Pancreas (tissue), 10 donors: ENCODE data around the gene DIP2A. TPM values are rescaled to one million over a fixed set of nuclear protein-coding genes. Genes with fewer than 3 reads are reported as not detected.

Source experiments
- ATAC-seq, 4 donors: fragments of 200-7000 bp; cut with Tn5 transposase; one replicate each; pipeline versions ENCODE4 v1.8.0 to v1.9.1; 2020; ENCODE audit warnings: mild to moderate bottlenecking in 4 of 4, moderate library complexity in 4 of 4
- DNase-seq, 6 donors: peaks; one replicate each; pipeline ENCODE4 v3.0.0-alpha.2; 2020
- FAIRE-seq: peaks from 2 replicates; lab custom pipeline; 2012; peaks lifted over from hg19 to GRCh38; lab: Jason Lieb, UNC
- H3K27ac ChIP-seq, 4 donors: fragments of 200-600 bp; sonication (generic); 1 replicate in 3 of 4; 2 replicates in 1 of 4; pipeline versions ENCODE4 v1.5.0 to v1.8.0; 2020
- H3K27me3 ChIP-seq, 4 donors: fragments of 200-600 bp; one replicate each; pipeline ENCODE4 v1.8.0; 2021
- H3K36me3 ChIP-seq, 3 donors: fragments of 200-600 bp; sonication (generic) in 1 of 3; one replicate each; pipeline versions ENCODE4 v1.5.0 to v1.8.0; 2020 to 2021
- H3K4me1 ChIP-seq, 3 donors: fragments of 200-600 bp; one replicate each; pipeline ENCODE4 v1.8.0; 2021
- H3K4me3 ChIP-seq, 4 donors: fragments of 200-600 bp; sonication (generic) in 2 of 4; one replicate each; pipeline versions ENCODE4 v1.5.0 to v1.8.0; 2020 to 2021
- H3K9me3 ChIP-seq, 4 donors: fragments of 200-600 bp; one replicate each; pipeline ENCODE4 v1.8.0; 2021
- CTCF ChIP-seq, 4 donors: fragments of 200-600 bp; sonication (generic) in 3 of 4; IDR thresholded peaks; one replicate each; pipeline versions ENCODE4 v1.5.0 to v1.8.0; 2021; ENCODE audit warnings: antibody characterized with exemption in 4 of 4
- WGBS, 2 donors: extraction: QIAGEN DNeasy Blood & Tissue Kit; methylation state at CpG; one replicate each; pipeline ENCODE4 v1.1.7; 2013; 5-methylcytosine and 5-hydroxymethylcytosine counted together
- intact Hi-C, 3 donors: fragments of 100-400 bp; cut with DNase I; formaldehyde crosslinking; loops; one replicate each; pipeline versions ENCODE4 v1.11.1 to v1.14.2; 2022
- polyA plus RNA-seq, 2 donors: library from polyadenylated mRNA; stranded (reverse); fragments of 200-250 nt; gene quantifications; one replicate each; pipeline ENCODE4 v1.2.3, GENCODE V29; 2013
- total RNA-seq, 6 donors: library from RNA; stranded (reverse); fragmentation: NEBNext Ultra II Directional in 4 of 6; extraction: Animal tissue kit (Norgen Biotek cat#: 25700) in 4 of 6; gene quantifications; one replicate each; pipeline versions ENCODE4 v1.2.1 to v1.2.4, GENCODE V29; 2021 to 2023
- donor health status: healthy with polysubstance abuse.
- donor health status: DM: no; HTN: no; CAD: no; lungs with moderate emphysema.
- donor health status: DM: no; HTN: no; CAD: no.
- donor health status: control.
- donor health status: control.
- donor health status: Bipolar disorder and iron deficiency.
- donor health status: DM: yes; HTN: yes; CAD: no.
- donor health status: DM: no; HTN: no; CAD: no.
- donor health status: DM: no; HTN: no; CAD: no.
- donor health status: DM: yes; HTN: yes; CAD: no.

DIP2A gene
- total and polyA plus RNA-seq, 8 donors, result 12.1 to 28.7 (median 18.4) TPM

DNA sequence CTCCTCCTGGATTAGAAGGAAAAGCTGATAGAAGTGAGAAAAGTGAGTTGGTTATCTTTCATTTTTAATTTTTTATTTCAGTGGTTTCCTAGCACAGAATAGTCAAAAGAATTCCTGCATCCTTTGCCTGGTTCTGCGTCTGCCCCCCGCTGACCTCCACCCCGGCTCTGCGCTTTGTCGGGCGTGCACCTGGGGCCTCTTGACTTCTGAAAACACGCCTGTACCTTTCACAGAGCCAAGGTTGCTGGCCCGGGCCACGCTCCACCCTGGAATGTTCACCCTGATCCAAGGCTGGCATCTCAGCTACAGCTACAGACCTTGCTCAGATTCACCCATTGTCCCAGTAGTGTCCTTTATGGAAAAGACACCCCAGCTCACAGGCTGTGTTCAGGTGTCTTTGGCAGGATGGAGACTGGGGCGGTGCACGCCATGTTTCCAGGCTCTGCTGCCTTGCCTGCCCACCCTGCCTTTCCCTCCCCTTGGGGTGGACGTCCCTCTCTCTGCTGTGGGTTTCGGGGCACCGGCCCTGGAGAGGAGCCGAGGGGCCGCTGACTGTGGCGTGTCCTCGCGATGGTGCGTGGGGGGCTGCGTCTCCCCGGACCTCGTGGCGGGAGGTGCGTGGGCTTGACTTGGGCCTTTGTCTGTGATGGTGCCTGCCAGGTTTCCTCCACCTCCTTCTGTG lies 40.3 kb upstream of the DIP2A start:
- no peak overlapping the region for H3K27ac ChIP-seq
- no peak for TF ChIP-seq CTCF (IDR thresholded peaks at IDR 0.05)
- ATAC-seq (no peak), DNase-seq (no peak), FAIRE-seq (no peak)
- 91 to 96% methylated on average over 22 to 25 of the region's 25 CpGs for whole genome bisulfite sequencing, 2 donors
- H3K4me3 ChIP-seq, result no peak overlapping the region
- no peaks in the 10 kb centered on the region for H3K9me3 ChIP-seq
- H3K27me3 ChIP-seq, result no peaks in the 10 kb centered on the region
- H3K36me3 ChIP-seq, result peaks cover 0 to 8% (median 0%) of the 10 kb centered on the region in 3 donors
- H3K4me1 ChIP-seq, result no peaks in the 10 kb centered on the region
- intact Hi-C loops, result no loop called here

GRCh38 chr21:46420241-46421190 lies 38.2 kb upstream of the DIP2A start:
- Histone ChIP-seq H3K27me3 (no peaks in the 10 kb centered on the region), H3K4me1 (no peaks in the 10 kb centered on the region), H3K27ac (no peak overlapping the region), H3K9me3 (no peaks in the 10 kb centered on the region), H3K36me3 (peaks cover 0 to 8% (median 0%) of the 10 kb centered on the region in 3 donors), H3K4me3 (no peak overlapping the region)
- intact Hi-C loops, result no loop called here
- FAIRE-seq (no peak), ATAC-seq (no peak), DNase-seq (peak in 1 of 6 donors; percentile 30)
- TF ChIP-seq CTCF (IDR thresholded peaks at IDR 0.05), result no peak
- WGBS, 2 donors, result 90 to 96% methylated on average over 16 of the region's 16 CpGs

GRCh38 chr21:46421191-46421750 lies 37.4 kb upstream of the DIP2A start:
- FAIRE-seq, result no peak
- intact Hi-C loops, result no loop called here

DNA sequence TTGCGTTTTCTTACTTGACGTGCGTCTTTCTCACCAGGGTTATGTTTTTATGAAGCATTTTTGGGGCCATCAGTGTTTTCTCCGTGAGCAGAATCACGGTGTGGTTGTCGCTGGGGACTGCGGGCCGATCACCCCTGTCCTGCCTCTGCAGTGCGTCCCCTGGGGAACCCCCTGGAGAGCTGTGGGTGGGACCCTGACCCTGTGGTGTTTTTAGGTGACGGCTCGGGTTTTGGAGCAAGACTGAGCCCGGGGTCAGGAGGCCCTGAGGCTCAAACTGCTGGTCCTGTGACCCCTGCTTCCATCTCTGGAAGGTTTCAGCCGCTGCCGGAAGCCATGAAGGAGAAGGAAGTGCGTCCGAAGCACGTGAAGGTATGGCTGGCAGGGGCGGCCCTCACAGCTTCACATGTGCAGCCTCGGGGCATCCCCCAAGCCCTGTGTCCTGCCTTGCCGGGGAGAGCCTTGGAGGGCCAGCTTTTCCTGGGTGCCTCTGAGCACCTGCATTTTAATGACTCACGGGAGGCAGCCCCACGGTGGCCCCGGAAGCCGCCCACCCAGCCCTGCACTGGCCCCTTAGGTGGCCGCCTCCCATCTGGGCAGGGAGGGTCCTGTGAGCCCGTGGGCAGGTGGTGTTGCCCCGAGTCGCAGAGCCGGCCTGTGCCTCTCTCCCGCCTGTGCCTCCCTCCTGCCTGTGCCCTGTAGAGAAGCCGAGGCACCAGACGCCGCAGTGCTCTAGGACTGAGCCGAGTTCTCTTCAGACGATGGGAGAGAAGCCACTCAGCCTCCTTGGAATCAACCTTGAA lies 36.7 kb upstream of the DIP2A start:
- Histone ChIP-seq H3K4me1 (no peaks in the 10 kb centered on the region), H3K27ac (no peak overlapping the region), H3K4me3 (no peak overlapping the region), H3K36me3 (no peaks in the 10 kb centered on the region), H3K27me3 (no peaks in the 10 kb centered on the region), H3K9me3 (no peaks in the 10 kb centered on the region)
- ATAC-seq (no peak), FAIRE-seq (no peak), DNase-seq (no peak)
- WGBS, 2 donors, result 93 to 95% methylated on average over 35 of the region's 35 CpGs
- intact Hi-C loops, result no loop called here
- TF ChIP-seq CTCF (IDR thresholded peaks at IDR 0.05), result no peak

More at GRCh38 chr21:46421191-46421750, 37.4 kb upstream of the DIP2A start:
- Histone ChIP-seq H3K4me3 (no peak overlapping the region), H3K4me1 (no peaks in the 10 kb centered on the region), H3K27ac (no peak overlapping the region), H3K36me3 (peaks cover 0 to 5% (median 0%) of the 10 kb centered on the region in 3 donors), H3K27me3 (no peaks in the 10 kb centered on the region), H3K9me3 (no peaks in the 10 kb centered on the region)
- 92 to 95% methylated on average over 23 of the region's 23 CpGs for WGBS, 2 donors
- no peak for TF ChIP-seq CTCF (IDR thresholded peaks at IDR 0.05)
- DNase-seq, result no peak
- ATAC-seq, result no peak
